T1000 (cell line): Measurements from ENCODE around the gene CCNL1.

Experiments used
- DNase-seq: peaks from one replicate; lab custom pipeline; 2025; ENCODE audit warnings: mixed read lengths; lab: John Stamatoyannopoulos, UW

Gene CCNL1

GRCh38 chr3:157145606-157146322 is 14.2 kb downstream of the CCNL1 start:
- no peak for DNase-seq

- no peak for DNase-seq
Measured at GRCh38 chr3:157142315-157142714, 17.6 kb downstream of the CCNL1 start.

- no peak for DNase-seq
Measured at GRCh38 chr3:157139938-157140534, 19.9 kb downstream of the CCNL1 start.

GRCh38 chr3:157136647-157137387 is 23.1 kb downstream of the CCNL1 start:
- no peak for DNase-seq

- no peak for DNase-seq
Measured at GRCh38 chr3:157135671-157136396, 24.1 kb downstream of the CCNL1 start.

GRCh38 chr3:157134620-157135191 is 25.2 kb downstream of the CCNL1 start:
- no peak for DNase-seq

GRCh38 chr3:157133434-157134320 is 26.3 kb downstream of the CCNL1 start:
- no peak for DNase-seq

GRCh38 chr3:157132936-157133335 is 27.0 kb downstream of the CCNL1 start:
- no peak for DNase-seq

- DNase-seq: no peak
Measured at GRCh38 chr3:157132341-157132740, 27.6 kb downstream of the CCNL1 start.

GRCh38 chr3:157131861-157132260 is 28.1 kb downstream of the CCNL1 start:
- DNase-seq: no peak

GRCh38 chr3:157130467-157131251 is 29.3 kb downstream of the CCNL1 start:
- peak; percentile 20 for DNase-seq

GRCh38 chr3:157129803-157130466 is 30.0 kb downstream of the CCNL1 start:
- no peak for DNase-seq

- DNase-seq: peak; percentile 15
Measured at GRCh38 chr3:157128771-157129681, 30.9 kb downstream of the CCNL1 start.

- DNase-seq: peak; percentile 88
Measured at GRCh38 chr3:157127831-157128767, 31.8 kb downstream of the CCNL1 start.

GRCh38 chr3:157127268-157127667 is 32.7 kb downstream of the CCNL1 start:
- no peak for DNase-seq

GRCh38 chr3:157126365-157126764 is 33.6 kb downstream of the CCNL1 start:
- no peak for DNase-seq

- no peak for DNase-seq
Measured at GRCh38 chr3:157125101-157125500, 34.8 kb downstream of the CCNL1 start.
